Activated T-helper 9 cell treated with anti-CD3 and anti-CD28 coated beads, Interleukin-2, amount 50 U/mL, for 16 hours (primary cell): ENCODE measurements around the gene PTGES2.
"Not testable (repeated sequence)": the region's sequence is repeated elsewhere in the genome, so short reads cannot be mapped to it uniquely, and the experiment has no call there.

Source experiments
- DNase-seq: peaks from one replicate; pipeline ENCODE4 v3.0.0-alpha.2; 2020; ENCODE audit warnings: low read depth

Gene PTGES2

DNA sequence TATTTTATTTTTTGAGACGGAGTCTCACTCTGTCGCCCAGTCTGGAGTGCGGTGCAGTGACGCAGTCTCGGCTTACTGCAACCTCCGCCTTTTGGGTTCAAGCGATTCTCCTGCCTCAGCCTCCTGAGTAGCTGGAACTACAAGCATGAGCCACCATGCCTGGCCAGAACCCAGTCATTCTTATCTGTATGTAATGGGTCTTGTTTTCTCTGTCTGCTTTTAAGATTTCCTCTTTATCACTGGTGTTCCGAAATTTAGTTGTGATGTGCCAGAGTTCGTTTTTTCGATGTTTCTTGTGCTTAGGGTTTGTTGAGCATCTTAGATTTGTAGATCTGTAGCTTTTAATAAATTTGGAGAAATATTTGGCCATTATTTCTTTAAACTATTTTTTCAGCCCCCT lies 40.3 kb downstream of the PTGES2 start:
- no peak for DNase-seq

DNA sequence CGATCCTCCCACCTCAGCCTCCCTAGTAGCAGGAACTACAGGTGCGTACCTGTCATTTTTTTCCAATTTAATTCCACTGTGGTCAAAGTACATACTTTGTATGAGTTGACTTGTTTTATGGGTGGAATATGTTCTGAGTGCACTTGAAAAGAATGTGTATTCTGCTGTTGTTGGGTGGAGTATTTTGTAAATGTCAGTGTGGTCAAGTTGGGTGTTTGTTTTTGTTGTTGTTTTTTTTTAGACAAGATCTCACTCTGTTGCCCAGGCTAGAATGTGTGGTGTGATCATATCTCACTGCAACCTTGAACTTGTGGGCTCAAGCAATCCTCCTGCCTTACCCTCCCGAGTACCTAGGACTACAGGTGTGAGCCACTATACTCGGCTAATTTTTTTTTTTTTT lies 41.6 kb downstream of the PTGES2 start:
- no peak for DNase-seq

DNA sequence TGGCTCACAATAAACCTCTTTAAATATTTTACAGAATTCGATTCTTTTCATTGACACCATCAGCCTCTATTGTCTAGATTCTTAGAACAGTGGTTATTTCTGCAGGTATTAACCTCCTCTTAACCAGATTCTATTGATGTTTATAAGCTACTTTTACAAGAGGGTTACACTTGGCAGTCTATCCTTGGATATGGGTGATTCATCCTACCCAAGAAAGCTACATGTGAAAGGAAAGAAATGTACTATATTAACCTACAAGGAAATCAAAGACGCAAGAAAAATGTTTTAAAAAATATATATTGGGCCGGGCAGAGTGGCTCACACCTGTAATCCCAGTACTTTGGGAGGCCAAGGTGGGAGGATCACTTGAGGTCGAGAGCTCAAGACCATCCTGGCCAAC lies 42.8 kb downstream of the PTGES2 start:
- no peak for DNase-seq

GRCh38 chr9:128082151-128082550 lies 45.4 kb downstream of the PTGES2 start:
- no peak for DNase-seq

GRCh38 chr9:128081056-128081455 lies 46.5 kb downstream of the PTGES2 start:
- no peak for DNase-seq

DNA sequence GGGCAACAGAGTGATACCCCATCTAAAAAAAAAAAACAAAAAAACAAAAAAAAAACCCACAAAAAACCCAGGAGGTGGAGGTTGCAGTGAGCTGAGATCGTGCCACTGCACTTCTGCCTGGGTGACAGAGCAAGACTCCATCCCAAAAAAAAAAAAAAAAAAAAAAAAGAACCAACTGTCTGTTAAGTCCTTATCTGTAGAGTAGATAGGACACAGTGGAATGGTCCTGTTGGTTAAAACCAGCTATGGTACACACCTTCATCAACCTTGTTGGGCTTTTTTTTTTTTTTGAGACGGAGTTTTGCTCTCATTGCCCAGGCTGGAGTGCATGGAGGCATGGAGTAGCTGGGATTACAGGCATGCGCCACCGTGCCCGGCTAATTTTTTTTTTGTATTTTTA lies 47.3 kb downstream of the PTGES2 start:
- DNase-seq: no peak

- no peak for DNase-seq
Measured at GRCh38 chr9:128078504-128079434, 48.8 kb downstream of the PTGES2 start.

- no peak for DNase-seq
Measured at GRCh38 chr9:128077847-128078503, 49.6 kb downstream of the PTGES2 start.

DNA sequence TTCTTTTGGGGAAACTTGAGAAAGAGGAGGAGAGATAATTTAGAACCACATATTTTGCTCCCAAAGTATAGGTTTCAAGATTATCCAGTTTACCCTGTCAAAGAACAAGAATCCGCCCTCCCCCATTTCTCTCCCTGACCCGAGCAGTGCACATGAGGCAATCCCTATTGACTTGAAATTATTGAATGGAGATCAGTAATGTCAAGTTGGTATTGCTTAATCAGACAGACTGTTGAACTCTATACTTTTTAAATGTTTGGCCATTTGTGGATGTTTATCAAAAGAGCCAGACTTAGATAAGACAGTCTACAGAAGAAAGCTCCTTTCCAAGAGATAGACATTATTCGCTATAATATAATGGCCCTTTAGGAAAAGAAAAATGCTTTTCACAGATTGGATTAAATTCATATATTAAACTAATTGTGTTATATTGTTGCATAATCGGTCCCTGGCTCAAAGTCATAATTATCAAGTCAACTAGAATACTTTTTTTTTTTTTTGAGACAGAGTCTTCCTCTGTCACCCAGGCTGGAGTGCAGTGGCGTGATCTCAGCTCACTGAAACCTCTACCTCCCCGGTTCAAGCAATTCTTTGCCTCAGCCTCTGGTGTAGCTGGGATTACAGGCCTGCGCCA lies 54.2 kb downstream of the PTGES2 start:
- no peak for DNase-seq

DNA sequence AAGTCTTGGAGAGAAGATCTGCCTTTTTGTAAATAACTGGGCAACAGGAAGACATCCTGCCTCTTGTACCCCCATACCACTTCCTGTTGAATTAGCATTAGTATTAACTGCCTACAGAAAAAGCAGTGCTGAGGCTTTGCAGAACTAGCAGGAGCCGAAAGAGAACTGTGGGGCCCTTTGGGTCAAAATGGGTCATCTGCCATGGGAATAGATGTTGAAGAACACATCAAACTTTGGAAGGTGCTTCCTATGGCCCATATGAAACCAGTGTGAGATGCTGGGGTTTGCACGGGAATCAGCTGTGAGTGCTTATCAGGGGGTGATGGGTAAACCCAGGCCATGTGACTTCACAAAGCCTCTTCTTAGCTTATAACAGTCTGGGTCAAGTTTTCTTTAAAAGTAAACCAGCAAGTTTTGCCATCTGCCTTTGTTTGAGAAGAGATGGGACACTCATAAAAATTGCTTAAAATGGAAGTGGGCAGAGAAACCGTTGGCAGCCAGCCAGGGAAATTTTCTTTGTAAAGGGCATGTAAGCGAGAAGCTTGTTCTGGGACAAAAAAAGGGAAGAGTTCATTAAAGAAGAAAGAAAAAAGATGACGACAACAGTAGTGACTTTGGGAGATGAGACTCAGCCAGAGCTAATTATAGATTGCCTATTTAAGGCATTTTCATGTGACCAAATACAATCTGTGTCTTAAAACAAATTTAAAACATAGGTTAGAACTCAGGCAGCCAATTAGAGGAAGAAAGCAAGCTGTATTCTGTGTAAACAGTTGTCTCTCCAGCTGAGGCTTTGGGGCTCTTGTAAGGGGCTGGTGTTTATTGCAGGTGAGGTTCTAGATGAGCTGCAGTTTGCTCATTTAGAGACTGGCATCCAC lies 55.1 kb downstream of the PTGES2 start:
- peak; percentile 53 for DNase-seq

DNA sequence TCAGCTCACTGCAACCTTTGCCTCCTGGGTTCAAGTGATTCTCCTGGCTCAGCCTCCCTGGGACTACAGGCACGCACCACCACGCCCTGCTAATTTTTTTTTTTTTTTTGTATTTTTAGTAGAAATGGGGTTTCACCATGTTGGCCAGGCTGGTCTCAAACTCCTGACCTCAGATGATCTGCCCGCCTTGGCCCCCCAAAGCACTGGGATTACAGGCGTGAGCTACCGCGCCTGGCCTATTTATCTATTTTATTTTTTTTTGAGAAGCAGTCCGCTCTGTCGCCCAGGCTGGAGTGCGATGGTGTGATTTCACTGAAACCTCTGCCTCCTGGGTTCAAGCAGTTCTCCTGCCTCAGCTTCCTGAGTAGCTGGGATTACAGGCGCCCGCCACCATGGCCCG lies 56.1 kb downstream of the PTGES2 start:
- DNase-seq: not testable (repeated sequence)

- no peak for DNase-seq
Measured at GRCh38 chr9:128070874-128071273, 56.7 kb downstream of the PTGES2 start.
